ENCODE measurements around the gene IGFBP7.

The IGFBP7 gene

DNA sequence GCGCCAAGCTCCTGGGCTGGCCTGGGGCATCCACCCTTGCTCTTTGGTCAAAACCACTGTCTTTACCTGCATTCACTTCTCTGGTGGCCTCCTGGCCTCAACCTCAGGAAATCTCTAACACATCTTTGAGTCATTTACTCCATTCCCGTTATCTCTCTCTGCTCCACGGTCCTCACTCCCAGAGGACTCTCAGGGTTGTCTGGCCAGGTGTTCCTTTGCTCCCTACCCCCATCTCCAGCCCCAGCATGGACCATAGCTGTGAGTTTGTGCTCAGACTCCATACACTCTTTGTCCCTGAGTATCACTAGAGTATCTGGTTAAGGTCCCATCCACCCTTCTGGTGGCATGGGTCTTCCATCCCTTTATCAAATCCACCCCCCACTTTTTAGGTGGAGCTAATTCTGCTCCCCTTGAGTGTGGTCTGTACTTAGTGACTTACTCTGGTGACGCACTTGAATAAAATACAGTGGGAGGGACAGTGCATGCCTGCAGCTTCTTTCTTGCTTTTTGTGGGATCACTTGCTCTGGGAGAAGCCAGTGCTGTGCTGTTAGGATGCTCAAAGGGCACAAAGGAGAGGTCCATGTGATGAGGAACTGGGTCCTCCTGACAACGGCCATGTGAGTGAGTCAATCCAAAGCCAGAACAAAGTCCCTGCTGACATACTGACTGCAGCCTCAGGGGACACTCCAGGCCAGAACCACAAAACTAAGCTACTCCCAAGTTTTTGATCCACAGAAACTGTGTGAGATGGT lies 44.3 kb downstream of the IGFBP7 start:
- Histone ChIP-seq H3K9ac (ENCODE audit: low read length) (no peak overlapping the region), H3K4me1 (ENCODE audit: low read length) (no peaks in the 10 kb centered on the region), H3K79me2 (ENCODE audit: low read length) (no peaks in the 10 kb centered on the region), H3K4me3 (ENCODE audit: low read length) (no peak overlapping the region), H3K27ac (ENCODE audit: low read length) (no peak overlapping the region), H4K20me1 (ENCODE audit: insufficient read depth, low read length) (no peaks in the 10 kb centered on the region), H3K4me2 (ENCODE audit: low read depth, low read length) (no peak overlapping the region), H3K36me3 (replicated peaks; ENCODE audit: insufficient read depth, low read length) (no peaks in the 10 kb centered on the region), H3K27me3 (replicated peaks; ENCODE audit: insufficient read depth, low read length) (no peaks in the 10 kb centered on the region), H3F3A (ENCODE audit: insufficient read depth, low read length) (no peaks in the 10 kb centered on the region), H2AFZ (ENCODE audit: low read length) (no peak overlapping the region), H3K9me2 (replicated peaks; ENCODE audit: insufficient read depth, low read length) (no peaks in the 10 kb centered on the region), H3K9me3 (replicated peaks; ENCODE audit: insufficient read depth, low read length) (no peaks in the 10 kb centered on the region)
- no peak for TF ChIP-seq EZH2 (optimal IDR thresholded peaks at IDR 0.05; ENCODE audit: low read depth, low read length)
- TF ChIP-seq, protein P1, sequence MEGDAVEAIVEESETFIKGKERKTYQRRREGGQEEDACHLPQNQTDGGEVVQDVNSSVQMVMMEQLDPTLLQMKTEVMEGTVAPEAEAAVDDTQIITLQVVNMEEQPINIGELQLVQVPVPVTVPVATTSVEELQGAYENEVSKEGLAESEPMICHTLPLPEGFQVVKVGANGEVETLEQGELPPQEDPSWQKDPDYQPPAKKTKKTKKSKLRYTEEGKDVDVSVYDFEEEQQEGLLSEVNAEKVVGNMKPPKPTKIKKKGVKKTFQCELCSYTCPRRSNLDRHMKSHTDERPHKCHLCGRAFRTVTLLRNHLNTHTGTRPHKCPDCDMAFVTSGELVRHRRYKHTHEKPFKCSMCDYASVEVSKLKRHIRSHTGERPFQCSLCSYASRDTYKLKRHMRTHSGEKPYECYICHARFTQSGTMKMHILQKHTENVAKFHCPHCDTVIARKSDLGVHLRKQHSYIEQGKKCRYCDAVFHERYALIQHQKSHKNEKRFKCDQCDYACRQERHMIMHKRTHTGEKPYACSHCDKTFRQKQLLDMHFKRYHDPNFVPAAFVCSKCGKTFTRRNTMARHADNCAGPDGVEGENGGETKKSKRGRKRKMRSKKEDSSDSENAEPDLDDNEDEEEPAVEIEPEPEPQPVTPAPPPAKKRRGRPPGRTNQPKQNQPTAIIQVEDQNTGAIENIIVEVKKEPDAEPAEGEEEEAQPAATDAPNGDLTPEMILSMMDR (IDR thresholded peaks at IDR 0.05; ENCODE audit: low read length) = no peak
- TF ChIP-seq EZH2phosphoT487 (IDR thresholded peaks at IDR 0.05; ENCODE audit: low read length) = no peak
- no peak for DNase-seq

DNA sequence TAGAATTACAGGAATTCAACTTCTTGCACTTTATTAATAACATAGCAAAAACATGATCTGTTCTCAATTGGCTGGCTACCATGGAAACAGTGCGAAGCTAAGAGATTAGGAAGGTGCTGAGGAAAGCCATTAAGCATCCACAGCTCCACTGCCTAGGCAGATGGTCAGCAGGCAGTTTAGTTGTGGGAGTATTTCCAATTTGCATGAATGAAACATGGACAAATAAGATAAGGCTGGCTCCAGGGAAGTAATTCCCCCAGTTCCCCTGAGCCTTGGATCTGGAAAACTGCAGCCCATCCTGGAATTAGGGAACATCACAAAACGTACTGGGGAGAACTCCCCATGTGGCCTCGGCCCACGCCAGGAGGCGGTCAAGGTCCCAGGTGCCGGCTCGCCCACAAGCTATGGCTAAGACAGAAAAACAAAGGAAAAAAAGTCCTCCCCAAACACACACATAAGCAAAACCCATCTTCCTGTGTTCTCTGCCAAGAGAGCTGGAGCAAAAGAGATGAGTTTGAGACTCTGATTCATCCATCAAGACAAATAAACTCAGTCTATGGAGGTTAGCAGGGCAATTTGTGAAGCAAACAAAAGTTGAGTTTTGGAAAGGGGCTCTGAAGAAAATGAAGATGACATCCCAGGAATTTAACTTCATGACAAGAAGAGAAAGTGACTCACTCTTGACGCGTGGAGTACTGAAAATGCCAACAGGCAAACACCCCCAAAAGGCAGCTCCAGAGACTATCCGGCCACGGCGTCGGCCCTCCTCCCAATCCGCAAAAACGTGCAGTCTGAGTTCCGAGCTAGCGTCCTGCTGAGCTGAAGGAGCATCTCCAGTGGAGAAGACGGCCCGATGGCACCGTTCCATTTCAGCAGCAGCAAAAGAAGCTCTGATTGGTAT lies 45.1 kb downstream of the IGFBP7 start:
- no peak for DNase-seq
- no peak overlapping the region for H3K27ac ChIP-seq (ENCODE audit: low read length)
- H3K4me1 ChIP-seq (ENCODE audit: low read length) = no peaks in the 10 kb centered on the region
- TF ChIP-seq EZH2phosphoT487 (IDR thresholded peaks at IDR 0.05; ENCODE audit: low read length) (no peak), EZH2 (optimal IDR thresholded peaks at IDR 0.05; ENCODE audit: low read depth, low read length) (no peak)
- no peak overlapping the region for H3K4me2 ChIP-seq (ENCODE audit: low read depth, low read length)
- no peaks in the 10 kb centered on the region for H3K36me3 ChIP-seq (replicated peaks; ENCODE audit: insufficient read depth, low read length)
- H2AFZ ChIP-seq (ENCODE audit: low read length) = no peak overlapping the region
- H3K79me2 ChIP-seq (ENCODE audit: low read length) = no peaks in the 10 kb centered on the region
- no peak overlapping the region for H3K9ac ChIP-seq (ENCODE audit: low read length)
- no peaks in the 10 kb centered on the region for H3K27me3 ChIP-seq (replicated peaks; ENCODE audit: insufficient read depth, low read length)
- no peaks in the 10 kb centered on the region for H3K9me2 ChIP-seq (replicated peaks; ENCODE audit: insufficient read depth, low read length)
- H4K20me1 ChIP-seq (ENCODE audit: insufficient read depth, low read length) = no peaks in the 10 kb centered on the region
- H3K4me3 ChIP-seq (ENCODE audit: low read length) = no peak overlapping the region
- no peaks in the 10 kb centered on the region for H3F3A ChIP-seq (ENCODE audit: insufficient read depth, low read length)
- H3K9me3 ChIP-seq (replicated peaks; ENCODE audit: insufficient read depth, low read length) = no peaks in the 10 kb centered on the region

DNA sequence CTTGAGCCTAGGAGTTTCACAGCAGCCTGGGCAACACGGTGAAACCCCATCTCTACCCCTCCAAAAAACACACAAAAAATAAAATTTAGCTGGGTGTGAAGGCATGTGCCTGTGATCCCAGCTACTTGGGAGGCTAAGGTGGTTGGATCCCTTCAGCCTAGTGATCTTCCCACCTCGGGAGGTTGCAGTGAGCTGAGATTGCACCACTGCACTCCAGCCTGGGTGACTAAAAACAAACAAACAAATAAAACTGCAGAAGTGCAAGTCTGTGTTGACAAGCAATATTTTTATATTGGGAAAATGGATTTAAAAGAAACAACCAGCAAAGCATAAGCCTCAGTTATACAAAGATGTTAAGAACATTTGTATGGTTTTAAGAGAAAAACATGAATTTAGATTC lies 46.1 kb downstream of the IGFBP7 start:
- Histone ChIP-seq H3F3A (ENCODE audit: insufficient read depth, low read length) (no peaks in the 10 kb centered on the region), H3K4me3 (ENCODE audit: low read length) (no peak overlapping the region), H3K36me3 (replicated peaks; ENCODE audit: insufficient read depth, low read length) (no peaks in the 10 kb centered on the region), H3K9me3 (replicated peaks; ENCODE audit: insufficient read depth, low read length) (no peaks in the 10 kb centered on the region), H2AFZ (ENCODE audit: low read length) (no peak overlapping the region), H3K4me1 (ENCODE audit: low read length) (no peaks in the 10 kb centered on the region), H3K27me3 (replicated peaks; ENCODE audit: insufficient read depth, low read length) (no peaks in the 10 kb centered on the region), H3K79me2 (ENCODE audit: low read length) (no peaks in the 10 kb centered on the region), H3K4me2 (ENCODE audit: low read depth, low read length) (no peak overlapping the region), H3K9ac (ENCODE audit: low read length) (no peak overlapping the region), H4K20me1 (ENCODE audit: insufficient read depth, low read length) (no peaks in the 10 kb centered on the region), H3K27ac (ENCODE audit: low read length) (no peak overlapping the region), H3K9me2 (replicated peaks; ENCODE audit: insufficient read depth, low read length) (no peaks in the 10 kb centered on the region)
- TF ChIP-seq, protein P1 (IDR thresholded peaks at IDR 0.05; ENCODE audit: low read length) = no peak
- TF ChIP-seq EZH2phosphoT487 (IDR thresholded peaks at IDR 0.05; ENCODE audit: low read length) (no peak), EZH2 (optimal IDR thresholded peaks at IDR 0.05; ENCODE audit: low read depth, low read length) (no peak)
- no peak for DNase-seq

Measured in MM.1S (cell line).